Measurements from ENCODE around the gene TTLL13. TPM values are rescaled to one million over a fixed set of nuclear protein-coding genes. Genes with fewer than 3 reads are reported as not detected.

The TTLL13 gene
- total and polyA plus RNA-seq, 9 of the 15 experiments (the other 6 are each of a cell fraction or from before 2014, with no cell fraction given): 0.05 to 0.24 (median 0.11) TPM; not detected in 1

- FAIRE-seq (peak; percentile 82), ATAC-seq (peak; percentile 8), DNase-seq (ENCODE audit: extremely low read depth in 1 of 4, low spot score in 3 of 4) (peak in 2 of 4 experiments; percentile 36 to 64)
- H3K4me3 ChIP-seq: peak overlapping the region; percentile 78
- H3K36me3 ChIP-seq (ENCODE audit: control insufficient read depth, insufficient read depth, low read length): peaks cover 54% of the 10 kb centered on the region
- intact Hi-C loops (cut with micrococcal nuclease) (loop anchor here (1.0 to 5.0 kb wide), 2 partner anchors 54 to 90 kb away; no protein-coding TSS in a partner anchor), in situ Hi-C loops (cut with MboI) (loop anchor here (10.0 kb wide), 1 partner anchor 448 kb away; no protein-coding TSS in a partner anchor)
- peak overlapping the region; percentile 83 for H3K27ac ChIP-seq (ENCODE audit: extremely low read depth, low read depth, low read length)
- ChIA-PET POLR2A (interaction anchor here (0.5 to 2.0 kb wide), 12 partner anchors 9 to 151 kb away, joined by 3 to 15 read pairs (median 4); partner anchors contain the start of genes SEMA4B and TTLL13), CTCF (ENCODE audit: low intra/inter-chr PET ratio) (interaction anchor here (0.5 to 1.4 kb wide), 4 partner anchors 73 to 462 kb away, joined by 3 to 8 read pairs (median 4); no protein-coding TSS in a partner anchor)
- no peaks in the 10 kb centered on the region for H3K9me1 ChIP-seq (ENCODE audit: control insufficient read depth, insufficient read depth, low read length)
- peaks cover 32% of the 10 kb centered on the region for H3K79me2 ChIP-seq (ENCODE audit: control insufficient read depth, insufficient read depth, low read length)
- BruUV-seq (replicated peaks): no TSS peak
- H3K4me2 ChIP-seq (ENCODE audit: insufficient read depth, low read length): peak overlapping the region; percentile 94
- H2AFZ ChIP-seq (ENCODE audit: low read depth, low read length): peak overlapping the region; percentile 66
- peaks cover 7 to 41% of the 10 kb centered on the region in 2 experiments; a peak in 3 of 5 replicates for H3K4me1 ChIP-seq (replicated peaks in 1 of 2; ENCODE audit: control insufficient read depth in 2 of 2, insufficient read depth in 2 of 2, low read length in 2 of 2)
- 0 out of 2 replicates have a peak, but pooled peaks cover 4% of the 10 kb centered on the region for H4K20me1 ChIP-seq (replicated peaks; ENCODE audit: control insufficient read depth, insufficient read depth, low read length)
- H3K27me3 ChIP-seq (ENCODE audit: control insufficient read depth in 2 of 2, insufficient read depth in 2 of 2, low read length in 2 of 2): no peaks in the 10 kb centered on the region
- peak overlapping the region; percentile 79 to 93 for H3K9ac ChIP-seq (ENCODE audit: insufficient read depth in 1 of 2, low read depth in 2 of 2, low read length in 2 of 2)
- 0% methylated on average over 9 of the region's 9 CpGs for WGBS (ENCODE audit: insufficient coverage, low coverage, missing lambda C conversion rate)
- H3K9me3 ChIP-seq (replicated peaks; ENCODE audit: control insufficient read depth, insufficient read depth, low read depth, low read length): no peaks in the 10 kb centered on the region
- no peak for TF ChIP-seq FOXP1 (CRISPR knock-in tag; IDR thresholded peaks at IDR 0.05)
- peak; percentile 55 to 60 for TF ChIP-seq RAD21 (CRISPR knock-in tag; conservative IDR thresholded peaks at IDR 0.05 in 1 of 2, IDR thresholded peaks at IDR 0.05 in 1 of 2)
- 0 out of 2 replicates have a peak, but pooled peaks have one; percentile 9 for TF ChIP-seq CBFB (CRISPR knock-in tag; IDR thresholded peaks at IDR 0.05)
- TF ChIP-seq, protein P1, sequence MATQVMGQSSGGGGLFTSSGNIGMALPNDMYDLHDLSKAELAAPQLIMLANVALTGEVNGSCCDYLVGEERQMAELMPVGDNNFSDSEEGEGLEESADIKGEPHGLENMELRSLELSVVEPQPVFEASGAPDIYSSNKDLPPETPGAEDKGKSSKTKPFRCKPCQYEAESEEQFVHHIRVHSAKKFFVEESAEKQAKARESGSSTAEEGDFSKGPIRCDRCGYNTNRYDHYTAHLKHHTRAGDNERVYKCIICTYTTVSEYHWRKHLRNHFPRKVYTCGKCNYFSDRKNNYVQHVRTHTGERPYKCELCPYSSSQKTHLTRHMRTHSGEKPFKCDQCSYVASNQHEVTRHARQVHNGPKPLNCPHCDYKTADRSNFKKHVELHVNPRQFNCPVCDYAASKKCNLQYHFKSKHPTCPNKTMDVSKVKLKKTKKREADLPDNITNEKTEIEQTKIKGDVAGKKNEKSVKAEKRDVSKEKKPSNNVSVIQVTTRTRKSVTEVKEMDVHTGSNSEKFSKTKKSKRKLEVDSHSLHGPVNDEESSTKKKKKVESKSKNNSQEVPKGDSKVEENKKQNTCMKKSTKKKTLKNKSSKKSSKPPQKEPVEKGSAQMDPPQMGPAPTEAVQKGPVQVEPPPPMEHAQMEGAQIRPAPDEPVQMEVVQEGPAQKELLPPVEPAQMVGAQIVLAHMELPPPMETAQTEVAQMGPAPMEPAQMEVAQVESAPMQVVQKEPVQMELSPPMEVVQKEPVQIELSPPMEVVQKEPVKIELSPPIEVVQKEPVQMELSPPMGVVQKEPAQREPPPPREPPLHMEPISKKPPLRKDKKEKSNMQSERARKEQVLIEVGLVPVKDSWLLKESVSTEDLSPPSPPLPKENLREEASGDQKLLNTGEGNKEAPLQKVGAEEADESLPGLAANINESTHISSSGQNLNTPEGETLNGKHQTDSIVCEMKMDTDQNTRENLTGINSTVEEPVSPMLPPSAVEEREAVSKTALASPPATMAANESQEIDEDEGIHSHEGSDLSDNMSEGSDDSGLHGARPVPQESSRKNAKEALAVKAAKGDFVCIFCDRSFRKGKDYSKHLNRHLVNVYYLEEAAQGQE (IDR thresholded peaks at IDR 0.05; ENCODE audit: borderline replicate concordance): peak; percentile 59
- TF ChIP-seq, protein P1 (CRISPR knock-in tag; IDR thresholded peaks at IDR 0.05; ENCODE audit: low read depth): no peak
- TF ChIP-seq MNT (conservative IDR thresholded peaks at IDR 0.05): peak in 1 of 2 experiments; percentile 33; a peak in 2 of 4 replicates
- TF ChIP-seq, protein P2, sequence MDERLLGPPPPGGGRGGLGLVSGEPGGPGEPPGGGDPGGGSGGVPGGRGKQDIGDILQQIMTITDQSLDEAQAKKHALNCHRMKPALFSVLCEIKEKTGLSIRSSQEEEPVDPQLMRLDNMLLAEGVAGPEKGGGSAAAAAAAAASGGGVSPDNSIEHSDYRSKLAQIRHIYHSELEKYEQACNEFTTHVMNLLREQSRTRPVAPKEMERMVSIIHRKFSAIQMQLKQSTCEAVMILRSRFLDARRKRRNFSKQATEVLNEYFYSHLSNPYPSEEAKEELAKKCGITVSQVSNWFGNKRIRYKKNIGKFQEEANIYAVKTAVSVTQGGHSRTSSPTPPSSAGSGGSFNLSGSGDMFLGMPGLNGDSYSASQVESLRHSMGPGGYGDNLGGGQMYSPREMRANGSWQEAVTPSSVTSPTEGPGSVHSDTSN (CRISPR knock-in tag; IDR thresholded peaks at IDR 0.05; ENCODE audit: low read depth): no peak
- TF ChIP-seq, protein P2 (tag; conservative IDR thresholded peaks at IDR 0.05; ENCODE audit: low read depth): no peak
These were observed 16.4 kb upstream of the TTLL13 start for GRCh38 chr15:90232941-90233386.

Data from K562 (cell line).